BJ (cell line): ENCODE results near the gene HEXB. TPM values are rescaled to one million over a fixed set of nuclear protein-coding genes. Genes with fewer than 3 reads are reported as not detected.
"Not testable (repeated sequence)": the region's sequence is repeated elsewhere in the genome, so short reads cannot be mapped to it uniquely, and the experiment has no call there.

Experiments
- CTCF ChIA-PET: fragments of 350-600 bp; formaldehyde crosslinking; extraction: SDS; loops from one replicate; lab custom pipeline; 2021; ENCODE audit warnings: antibody characterized with exemption, inconsistent platforms; lab: Yijun Ruan, JAX
- POLR2A ChIA-PET: fragments of 300-600 bp; sonication (Branson Sonifier 250); formaldehyde crosslinking; extraction: SDS; loops from one replicate; lab custom pipeline; 2021; ENCODE audit warnings: antibody characterized with exemption; lab: Charles Lee
- DNase-seq: peaks from one replicate; pipeline ENCODE4 v3.0.0-alpha.2; 2011; ENCODE audit warnings: low read depth
- H3K27me3 ChIP-seq: 2 replicates; pipeline ENCODE4 v1.6.0; 2011; ENCODE audit warnings: low read length; ENCODE audit not compliant: control insufficient read depth, insufficient read depth
- H3K36me3 ChIP-seq: 2 replicates; pipeline ENCODE4 v1.5.1; 2011; ENCODE audit warnings: low read length; ENCODE audit not compliant: control insufficient read depth, insufficient read depth
- H3K4me3 ChIP-seq: 2 replicates; pipeline ENCODE4 v1.5.1; 2011; ENCODE audit warnings: low read depth, mild to moderate bottlenecking, control low read depth, low read length
- polyA plus RNA-seq: library from polyadenylated mRNA; depleted of rRNA; stranded (reverse); fragments of >200 nt; gene quantifications from 2 replicates; pipeline ENCODE4 v1.2.3, GENCODE V29; 2011
- TF ChIP-seq, protein P1 (sequence below): IDR thresholded peaks from 2 replicates; pipeline ENCODE4 v1.5.1; 2011; ENCODE audit warnings: low read depth, mild to moderate bottlenecking, control low read depth, inconsistent platforms, low read length, moderate library complexity; ENCODE audit not compliant: insufficient read depth

The HEXB gene
- polyA plus RNA-seq, 1 experiment: 71.0 TPM

DNA sequence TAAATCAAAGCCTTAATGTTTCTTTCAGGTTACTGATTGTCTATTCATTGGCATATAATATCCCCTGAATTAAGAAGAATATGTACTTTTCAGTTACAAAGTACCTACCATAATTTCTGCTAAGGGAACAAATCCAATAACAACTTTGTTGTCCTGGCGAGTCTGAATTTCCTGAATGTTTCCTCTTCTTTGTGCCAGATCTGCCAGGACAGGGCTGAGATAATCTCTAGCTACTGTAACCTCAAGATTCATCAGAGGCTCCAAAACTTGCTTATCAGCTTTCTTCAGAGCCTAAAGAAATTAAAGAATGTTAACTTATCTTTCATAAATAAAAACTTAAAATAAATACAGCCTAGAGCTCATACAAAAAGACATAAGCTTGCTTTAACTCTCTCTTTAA is 37.2 kb downstream of the HEXB start:
- TF ChIP-seq, protein P1, sequence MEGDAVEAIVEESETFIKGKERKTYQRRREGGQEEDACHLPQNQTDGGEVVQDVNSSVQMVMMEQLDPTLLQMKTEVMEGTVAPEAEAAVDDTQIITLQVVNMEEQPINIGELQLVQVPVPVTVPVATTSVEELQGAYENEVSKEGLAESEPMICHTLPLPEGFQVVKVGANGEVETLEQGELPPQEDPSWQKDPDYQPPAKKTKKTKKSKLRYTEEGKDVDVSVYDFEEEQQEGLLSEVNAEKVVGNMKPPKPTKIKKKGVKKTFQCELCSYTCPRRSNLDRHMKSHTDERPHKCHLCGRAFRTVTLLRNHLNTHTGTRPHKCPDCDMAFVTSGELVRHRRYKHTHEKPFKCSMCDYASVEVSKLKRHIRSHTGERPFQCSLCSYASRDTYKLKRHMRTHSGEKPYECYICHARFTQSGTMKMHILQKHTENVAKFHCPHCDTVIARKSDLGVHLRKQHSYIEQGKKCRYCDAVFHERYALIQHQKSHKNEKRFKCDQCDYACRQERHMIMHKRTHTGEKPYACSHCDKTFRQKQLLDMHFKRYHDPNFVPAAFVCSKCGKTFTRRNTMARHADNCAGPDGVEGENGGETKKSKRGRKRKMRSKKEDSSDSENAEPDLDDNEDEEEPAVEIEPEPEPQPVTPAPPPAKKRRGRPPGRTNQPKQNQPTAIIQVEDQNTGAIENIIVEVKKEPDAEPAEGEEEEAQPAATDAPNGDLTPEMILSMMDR: no peak
- H3K4me3 ChIP-seq: no peak overlapping the region
- no peaks in the 10 kb centered on the region for H3K27me3 ChIP-seq
- ChIA-PET POLR2A (no interaction called here), CTCF (interaction anchor here (1.1 kb wide), 1 partner anchor 38 kb away, joined by 3 read pairs; no protein-coding TSS in a partner anchor)
- DNase-seq: no peak
- H3K36me3 ChIP-seq: peaks cover 3% of the 10 kb centered on the region; the same call in 1 of the 2 replicates

DNA sequence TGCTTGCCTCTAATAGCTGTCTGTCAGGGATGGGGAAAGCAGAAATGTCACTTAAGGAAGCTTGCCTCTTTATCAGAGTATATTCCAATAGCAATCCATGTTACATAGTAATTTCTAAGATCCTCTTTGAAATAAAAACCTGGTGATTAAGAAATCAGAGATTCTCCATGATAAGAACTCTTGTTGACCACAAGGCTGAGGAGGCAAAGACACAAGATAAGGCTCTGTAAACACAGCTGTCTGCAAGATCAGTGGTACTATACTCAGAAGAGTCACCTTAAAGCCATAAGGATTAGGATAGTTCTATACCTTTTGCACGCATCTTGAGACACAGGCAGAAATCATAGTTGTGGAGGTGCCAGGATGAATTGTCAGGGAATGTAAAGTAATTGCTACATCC is 40.3 kb downstream of the HEXB start:
- TF ChIP-seq, protein P1: no peak
- DNase-seq: no peak
- POLR2A ChIA-PET: no interaction called here
- Histone ChIP-seq H3K4me3 (no peak overlapping the region), H3K36me3 (peaks cover 6% of the 10 kb centered on the region; the same call in 1 of the 2 replicates), H3K27me3 (no peaks in the 10 kb centered on the region)
- CTCF ChIA-PET: interaction anchor here (0.7 to 1.1 kb wide), 2 partner anchors 11 to 99 kb away, joined by 3 read pairs; no protein-coding TSS in a partner anchor

DNA sequence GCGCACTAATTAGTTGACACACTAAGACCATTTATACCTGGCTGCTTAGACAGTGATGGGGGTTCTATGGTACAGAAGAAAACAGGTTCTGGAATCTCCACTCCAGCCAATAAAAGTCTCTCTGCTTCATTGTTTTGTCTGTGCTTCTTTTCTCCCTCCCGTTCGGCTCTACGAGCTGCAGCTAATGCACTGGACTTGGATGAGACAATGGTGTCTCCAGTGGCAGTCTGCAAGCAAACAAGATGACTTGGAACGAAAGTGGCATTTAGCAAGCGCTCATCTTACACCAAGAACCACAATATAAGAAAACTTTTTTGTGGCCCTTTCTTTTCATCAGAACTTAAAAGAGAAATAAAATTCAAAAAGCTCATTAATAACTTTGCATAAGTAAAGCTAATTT is 51.7 kb downstream of the HEXB start:
- TF ChIP-seq, protein P1: no peak
- ChIA-PET CTCF (no interaction called here), POLR2A (no interaction called here)
- H3K4me3 ChIP-seq: no peak overlapping the region
- DNase-seq: no peak
- peaks cover 5% of the 10 kb centered on the region for H3K36me3 ChIP-seq
- no peaks in the 10 kb centered on the region for H3K27me3 ChIP-seq

DNA sequence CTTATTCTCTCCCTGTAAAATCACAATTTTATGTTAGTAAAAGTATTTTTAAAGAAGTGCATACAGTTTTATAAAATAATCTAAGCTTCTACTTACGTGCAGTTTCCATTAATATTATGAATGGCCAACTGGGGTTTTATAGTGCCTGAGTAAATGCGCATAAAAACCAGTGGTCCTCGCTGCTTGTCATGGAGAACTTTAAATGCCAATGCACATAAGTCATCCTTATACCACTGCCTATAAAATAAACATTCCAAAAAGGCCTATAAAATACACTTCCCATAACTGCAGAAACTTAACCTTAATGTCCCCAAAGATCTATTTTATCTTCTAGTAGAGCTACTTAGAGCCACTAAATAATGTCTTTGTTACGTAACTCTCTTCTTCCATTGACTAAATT is 53.4 kb downstream of the HEXB start:
- ChIA-PET CTCF (interaction anchor here (1.2 kb wide), 1 partner anchor 9 kb away, joined by 5 read pairs; no protein-coding TSS in a partner anchor), POLR2A (no interaction called here)
- no peaks in the 10 kb centered on the region for H3K27me3 ChIP-seq
- DNase-seq: no peak
- H3K36me3 ChIP-seq: peaks cover 4% of the 10 kb centered on the region
- TF ChIP-seq, protein P1: no peak
- H3K4me3 ChIP-seq: no peak overlapping the region

DNA sequence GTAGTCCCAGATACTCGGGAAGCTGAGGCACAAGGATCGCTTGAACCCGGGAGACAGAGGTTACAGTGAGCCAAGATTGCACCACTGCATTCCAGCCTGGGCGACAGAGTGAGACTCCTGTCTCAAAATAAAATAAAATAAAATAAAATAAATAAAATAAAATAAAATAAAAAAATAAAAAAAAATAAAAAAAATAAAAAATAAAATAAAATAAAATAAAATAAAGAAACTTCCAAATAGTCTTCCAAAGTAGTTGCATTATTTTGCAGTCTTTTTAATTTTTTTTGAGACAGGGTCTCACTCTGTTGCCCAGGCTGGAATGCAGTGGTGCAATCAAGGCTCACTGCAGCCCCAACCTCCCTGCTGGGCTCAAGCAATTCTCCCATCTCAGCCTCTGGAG is 63.7 kb downstream of the HEXB start:
- DNase-seq, H3K4me3 ChIP-seq, H3K27me3 ChIP-seq, POLR2A ChIA-PET, H3K36me3 ChIP-seq, CTCF ChIA-PET: not testable (repeated sequence)

DNA sequence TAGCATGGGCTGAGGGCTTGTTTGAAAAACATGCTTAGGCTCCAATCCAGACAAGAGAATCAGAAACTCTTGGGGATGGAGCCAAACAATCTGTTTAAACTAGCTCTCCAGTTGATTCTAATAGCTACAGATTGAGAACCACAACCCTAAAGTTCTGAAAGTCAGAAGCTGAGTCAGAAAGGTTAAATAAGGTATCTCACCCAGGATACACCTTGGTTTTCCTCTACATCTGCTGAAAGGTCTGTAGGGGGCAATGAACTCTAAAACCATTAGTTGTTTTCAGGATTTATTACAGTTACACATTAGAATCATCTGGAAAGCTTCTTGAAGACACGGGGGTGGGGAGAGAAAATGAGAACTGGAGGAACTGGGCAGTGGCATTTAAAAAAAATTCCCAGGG is 76.2 kb downstream of the HEXB start:
- DNase-seq: no peak

More for the DNA sequence above, 76.2 kb downstream of the HEXB start:
- Histone ChIP-seq H3K36me3 (peaks cover 4% of the 10 kb centered on the region), H3K4me3 (no peak overlapping the region), H3K27me3 (no peaks in the 10 kb centered on the region)
- CTCF ChIA-PET: interaction anchor here (1.5 to 1.7 kb wide), 2 partner anchors 11 to 38 kb away, joined by 3 to 5 read pairs; no protein-coding TSS in a partner anchor
- POLR2A ChIA-PET: no interaction called here
- TF ChIP-seq, protein P1: no peak
